ENCODE results near the gene C11orf16.

GRCh38 chr11:8870411-8871170 lies 62.2 kb downstream of the C11orf16 start:
- TF ChIP-seq CTCF (IDR thresholded peaks at IDR 0.05; ENCODE audit: insufficient read depth, low read depth, low read length): no peak
- TF ChIP-seq EZH2 (IDR thresholded peaks at IDR 0.05; ENCODE audit: insufficient read depth, low read length): no peak
